ENCODE measurements around the gene INTS13.
"Not testable (repeated sequence)": the region's sequence is repeated elsewhere in the genome, so short reads cannot be mapped to it uniquely, and the experiment has no call there.

INTS13 gene

GRCh38 chr12:26869104-26869494 lies 68.7 kb downstream of the INTS13 start:
- DNase-seq: no peak

DNA sequence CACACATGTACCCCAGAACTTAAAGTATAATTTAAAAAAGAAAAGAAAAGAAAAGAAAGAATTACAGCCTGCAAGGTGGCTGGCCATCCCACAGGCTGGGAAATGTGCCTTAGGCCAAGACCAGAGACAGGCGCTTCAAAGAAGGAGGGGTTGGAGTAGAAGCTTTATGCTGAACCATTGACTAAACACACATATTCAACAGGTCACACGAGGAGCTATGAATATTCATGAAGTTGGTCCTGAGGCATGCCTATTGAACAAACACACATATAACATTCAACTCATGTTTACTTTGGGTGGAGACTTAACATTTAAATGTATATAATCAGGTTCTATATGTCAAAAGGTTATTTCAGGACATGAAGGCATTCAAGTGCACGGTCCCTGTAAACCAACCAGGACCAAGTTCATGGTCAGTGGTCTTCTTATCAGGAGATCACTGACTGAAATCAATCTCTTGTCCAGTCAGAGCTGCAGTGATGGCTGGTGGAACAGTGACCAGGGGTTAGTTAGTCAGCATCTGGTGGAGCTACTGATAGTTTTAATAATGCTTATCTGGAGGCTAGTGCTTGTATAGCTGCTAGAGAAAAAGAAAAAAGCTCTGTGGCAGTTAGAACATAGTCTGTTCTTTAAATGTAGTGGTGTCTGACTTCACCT lies 69.2 kb downstream of the INTS13 start:
- no peak for DNase-seq

DNA sequence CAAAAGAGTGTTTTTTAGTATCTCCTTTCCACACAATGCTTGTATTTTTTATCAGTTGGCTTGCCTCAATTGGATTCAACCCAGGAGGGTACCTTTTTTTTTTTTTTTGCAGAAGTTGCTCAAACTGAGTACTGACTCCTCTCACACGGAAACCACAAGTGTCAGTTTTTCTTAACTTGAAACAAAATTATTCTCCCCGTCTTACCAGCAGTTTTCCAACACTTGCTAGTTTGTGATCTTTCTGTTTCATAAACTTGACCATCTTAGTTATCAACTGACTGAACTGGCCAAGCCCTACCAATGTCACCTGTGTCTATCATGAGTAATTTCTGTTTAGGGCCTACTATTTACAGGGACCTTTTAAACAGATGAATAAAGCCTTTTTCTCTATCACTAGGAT lies 70.7 kb downstream of the INTS13 start:
- DNase-seq: no peak

DNA sequence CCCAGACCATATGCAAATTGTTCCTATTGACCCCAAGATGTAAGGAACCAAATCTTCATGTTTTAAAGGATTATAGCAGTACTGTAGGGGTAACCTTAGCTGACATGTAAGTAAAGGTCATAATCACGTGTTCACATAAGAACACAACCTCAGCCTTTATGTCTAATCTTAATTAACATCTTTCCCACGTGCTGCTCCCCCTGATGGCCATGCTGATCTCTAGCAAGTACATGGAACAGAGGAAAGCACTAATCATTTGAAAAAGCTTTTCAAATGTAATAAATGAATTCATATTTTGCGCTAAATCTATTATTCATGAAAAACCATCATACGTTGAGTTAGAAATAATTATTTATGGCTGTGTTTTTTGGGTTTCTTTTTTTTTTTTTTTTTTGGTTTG lies 74.3 kb downstream of the INTS13 start:
- DNase-seq: no peak

- DNase-seq: not testable (repeated sequence)
Observed at GRCh38 chr12:26862787-26863186, 75.0 kb downstream of the INTS13 start.

- DNase-seq: no peak
Observed at GRCh38 chr12:26861690-26862089, 76.1 kb downstream of the INTS13 start.

DNA sequence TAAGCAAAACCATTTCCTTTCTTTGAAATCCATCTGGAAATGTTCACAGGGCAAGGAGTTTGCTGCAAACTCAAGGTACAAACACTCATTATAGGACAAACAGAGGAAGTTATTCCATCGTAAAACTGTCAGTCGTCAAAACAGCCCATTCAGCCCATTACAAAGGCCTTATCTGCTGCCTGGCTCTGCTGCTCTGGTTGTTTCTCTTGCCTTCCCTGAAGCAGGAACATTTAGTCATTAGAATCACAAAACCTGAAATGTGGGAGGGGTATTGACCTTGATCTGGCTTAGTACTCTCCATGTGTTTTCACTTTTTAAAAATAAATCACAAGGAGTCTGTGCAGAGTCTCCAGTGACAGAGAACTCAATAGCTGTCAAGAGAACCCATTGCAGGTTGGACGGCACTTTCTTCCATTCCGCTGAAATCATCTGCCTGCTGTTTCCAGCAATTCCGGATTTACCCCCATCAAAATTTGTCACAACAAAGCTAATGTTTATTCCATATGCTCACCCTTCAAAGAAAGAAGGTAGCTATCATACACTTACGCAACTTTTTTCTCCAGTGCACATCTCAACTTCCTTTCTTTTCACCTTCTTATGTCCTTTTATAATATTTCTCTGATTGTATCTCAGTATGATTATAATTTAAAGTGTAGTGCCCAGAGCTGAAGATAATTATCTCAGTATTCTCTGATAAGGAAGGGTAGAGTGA lies 80.2 kb downstream of the INTS13 start:
- no peak for DNase-seq

DNA sequence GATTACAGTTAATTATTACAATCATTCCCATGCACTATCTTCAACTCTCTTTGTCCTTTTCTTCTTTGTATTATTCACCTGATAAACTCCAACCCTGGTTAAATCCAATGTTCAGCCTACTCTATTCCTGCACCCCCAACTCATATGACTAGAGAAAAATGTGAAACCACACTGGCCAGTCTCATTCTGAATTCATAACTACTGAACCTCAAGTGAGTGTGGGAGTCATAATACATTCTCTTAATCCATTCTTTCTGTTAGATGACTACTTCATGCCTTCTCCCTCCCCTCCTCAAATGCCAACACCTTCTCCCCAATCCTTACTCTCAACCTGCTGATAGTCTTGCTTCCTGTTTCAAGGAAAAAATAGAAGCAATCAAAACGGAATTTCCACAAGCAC lies 82.4 kb downstream of the INTS13 start:
- DNase-seq: no peak

Data from CD4-positive, alpha-beta T cell treated with Interleukin-4 for 1 hour (primary cell).